Measurements from ENCODE around the gene NRXN2.
A peak's percentile ranks its signal among the peaks of the same experiment; 100 is the strongest.
"Not testable (repeated sequence)": the region's sequence is repeated elsewhere in the genome, so short reads cannot be mapped to it uniquely, and the experiment has no call there.

The NRXN2 gene

GRCh38 chr11:64684357-64684756 lies 38.6 kb downstream of the NRXN2 start:
- peak in 1 of 58 donors; percentile 13 for DNase-seq

GRCh38 chr11:64681171-64681570 lies 41.8 kb downstream of the NRXN2 start:
- no peak for DNase-seq

- DNase-seq = no peak
Measured at GRCh38 chr11:64679846-64680245, 43.2 kb downstream of the NRXN2 start.

GRCh38 chr11:64677441-64678023 lies 45.5 kb downstream of the NRXN2 start:
- DNase-seq = no peak

- no peak for DNase-seq
Measured at GRCh38 chr11:64676261-64676615, 46.8 kb downstream of the NRXN2 start.

- DNase-seq = peak in 49 of 58 donors; percentile 28 to 85 (median 62)
Measured at GRCh38 chr11:64675450-64676260, 47.3 kb downstream of the NRXN2 start.

GRCh38 chr11:64674774-64675173 lies 48.2 kb downstream of the NRXN2 start:
- no peak for DNase-seq

- no peak for DNase-seq
Measured at GRCh38 chr11:64673279-64673678, 49.7 kb downstream of the NRXN2 start.

- DNase-seq = no peak
Measured at GRCh38 chr11:64672875-64673274, 50.1 kb downstream of the NRXN2 start.

GRCh38 chr11:64670975-64671374 lies 52.0 kb downstream of the NRXN2 start:
- DNase-seq = no peak

GRCh38 chr11:64667154-64667745 lies 55.7 kb downstream of the NRXN2 start:
- DNase-seq = no peak

GRCh38 chr11:64665411-64665821 lies 57.6 kb downstream of the NRXN2 start:
- no peak for DNase-seq

GRCh38 chr11:64664236-64664870 lies 58.6 kb downstream of the NRXN2 start:
- not testable (repeated sequence) for DNase-seq

GRCh38 chr11:64663656-64664055 lies 59.3 kb downstream of the NRXN2 start:
- no peak for DNase-seq

GRCh38 chr11:64661614-64662013 lies 61.4 kb downstream of the NRXN2 start:
- DNase-seq = no peak

GRCh38 chr11:64661146-64661545 lies 61.9 kb downstream of the NRXN2 start:
- DNase-seq = peak in 4 of 58 donors; percentile 17 to 41 (median 21)

GRCh38 chr11:64660706-64661105 lies 62.3 kb downstream of the NRXN2 start:
- no peak for DNase-seq

- no peak for DNase-seq
Measured at GRCh38 chr11:64660205-64660604, 62.8 kb downstream of the NRXN2 start.

- DNase-seq = peak in 11 of 58 donors; percentile 19 to 43 (median 25)
Measured at GRCh38 chr11:64659417-64660144, 63.4 kb downstream of the NRXN2 start.

GRCh38 chr11:64658265-64658664 lies 64.7 kb downstream of the NRXN2 start:
- no peak for DNase-seq

- no peak for DNase-seq
Measured at GRCh38 chr11:64656862-64657261, 66.1 kb downstream of the NRXN2 start.
